ENCODE measurements around the gene ANGPTL5. TPM values are rescaled to one million over a fixed set of nuclear protein-coding genes. Genes with fewer than 3 reads are reported as not detected.
A peak's percentile ranks its signal among the peaks of the same experiment; 100 is the strongest.

ANGPTL5 gene
- total RNA-seq, 1 donor from 2014 or later = 2.4 TPM

DNA sequence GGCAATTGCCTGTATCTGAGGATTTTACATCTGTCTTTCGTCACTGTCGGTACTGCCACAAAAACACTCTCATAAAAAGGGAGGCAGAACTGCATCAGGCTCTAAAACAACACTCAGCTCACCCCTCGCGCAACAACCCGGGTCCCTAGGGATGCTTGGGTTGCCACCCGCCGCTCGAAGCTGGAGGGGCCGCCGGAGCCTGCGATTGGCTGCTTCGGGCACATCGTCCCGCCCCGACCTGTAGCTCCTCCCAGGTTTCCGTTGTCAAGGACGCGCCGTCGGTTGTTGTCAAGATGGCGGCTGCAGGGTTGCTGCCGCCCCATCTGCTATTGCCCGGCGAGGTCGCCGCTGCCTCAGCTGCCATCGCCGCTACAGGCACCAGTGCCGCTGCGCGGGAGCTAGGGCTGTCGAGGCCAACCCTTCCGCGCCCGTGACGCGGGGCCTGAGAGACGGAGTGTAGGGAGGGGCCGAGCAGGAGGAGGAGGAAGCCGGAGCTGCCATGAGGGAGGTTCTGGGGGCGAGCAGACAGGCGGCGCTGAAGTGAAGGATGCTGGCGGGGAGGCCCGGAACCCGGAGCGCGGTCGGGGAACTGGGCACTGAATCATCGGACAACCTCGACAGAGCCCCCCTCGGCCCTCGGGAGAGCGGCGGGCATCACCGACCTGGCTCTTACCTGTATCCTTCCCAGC, 1.4 kb downstream of the ANGPTL5 start, which contains the start of gene CEP126:
Gene CEP126, plus strand, starts transcription at position 273 of the 689 bp plus-strand sequence. Its CDS starts 275 bp downstream, at position 548.
- Mint-ChIP-seq H3K27ac (ENCODE audit: unreplicated experiment) (peak within 1 kb of the TSS; percentile 97), H3K27me3 (ENCODE audit: unreplicated experiment) (no peaks in the 10 kb centered on the region), H3K36me3 (ENCODE audit: unreplicated experiment) (no peaks in the 10 kb centered on the region), H3K4me1 (ENCODE audit: unreplicated experiment) (peaks cover 54% of the 10 kb centered on the region), H3K9me3 (ENCODE audit: unreplicated experiment) (peaks cover 3% of the 10 kb centered on the region), H3K4me3 (ENCODE audit: unreplicated experiment) (peak within 1 kb of the TSS; percentile 93)
- DNase-seq (ENCODE audit: extremely low spot score, unreplicated experiment) = peak; percentile 99
- TF ChIP-seq, protein P1, sequence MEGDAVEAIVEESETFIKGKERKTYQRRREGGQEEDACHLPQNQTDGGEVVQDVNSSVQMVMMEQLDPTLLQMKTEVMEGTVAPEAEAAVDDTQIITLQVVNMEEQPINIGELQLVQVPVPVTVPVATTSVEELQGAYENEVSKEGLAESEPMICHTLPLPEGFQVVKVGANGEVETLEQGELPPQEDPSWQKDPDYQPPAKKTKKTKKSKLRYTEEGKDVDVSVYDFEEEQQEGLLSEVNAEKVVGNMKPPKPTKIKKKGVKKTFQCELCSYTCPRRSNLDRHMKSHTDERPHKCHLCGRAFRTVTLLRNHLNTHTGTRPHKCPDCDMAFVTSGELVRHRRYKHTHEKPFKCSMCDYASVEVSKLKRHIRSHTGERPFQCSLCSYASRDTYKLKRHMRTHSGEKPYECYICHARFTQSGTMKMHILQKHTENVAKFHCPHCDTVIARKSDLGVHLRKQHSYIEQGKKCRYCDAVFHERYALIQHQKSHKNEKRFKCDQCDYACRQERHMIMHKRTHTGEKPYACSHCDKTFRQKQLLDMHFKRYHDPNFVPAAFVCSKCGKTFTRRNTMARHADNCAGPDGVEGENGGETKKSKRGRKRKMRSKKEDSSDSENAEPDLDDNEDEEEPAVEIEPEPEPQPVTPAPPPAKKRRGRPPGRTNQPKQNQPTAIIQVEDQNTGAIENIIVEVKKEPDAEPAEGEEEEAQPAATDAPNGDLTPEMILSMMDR (IDR thresholded peaks at IDR 0.05) = peak; percentile 65

GRCh38 chr11:101914341-101914737, 2.0 kb downstream of the ANGPTL5 start:
- Mint-ChIP-seq H3K4me3 (ENCODE audit: unreplicated experiment) (peak overlapping the region; percentile 93), H3K36me3 (ENCODE audit: unreplicated experiment) (no peaks in the 10 kb centered on the region), H3K27ac (ENCODE audit: unreplicated experiment) (peak overlapping the region; percentile 97), H3K4me1 (ENCODE audit: unreplicated experiment) (peaks cover 56% of the 10 kb centered on the region), H3K27me3 (ENCODE audit: unreplicated experiment) (no peaks in the 10 kb centered on the region), H3K9me3 (ENCODE audit: unreplicated experiment) (peaks cover 3% of the 10 kb centered on the region)
- no peak for DNase-seq (ENCODE audit: extremely low spot score, unreplicated experiment)
- TF ChIP-seq, protein P1 (IDR thresholded peaks at IDR 0.05) = no peak

DNA sequence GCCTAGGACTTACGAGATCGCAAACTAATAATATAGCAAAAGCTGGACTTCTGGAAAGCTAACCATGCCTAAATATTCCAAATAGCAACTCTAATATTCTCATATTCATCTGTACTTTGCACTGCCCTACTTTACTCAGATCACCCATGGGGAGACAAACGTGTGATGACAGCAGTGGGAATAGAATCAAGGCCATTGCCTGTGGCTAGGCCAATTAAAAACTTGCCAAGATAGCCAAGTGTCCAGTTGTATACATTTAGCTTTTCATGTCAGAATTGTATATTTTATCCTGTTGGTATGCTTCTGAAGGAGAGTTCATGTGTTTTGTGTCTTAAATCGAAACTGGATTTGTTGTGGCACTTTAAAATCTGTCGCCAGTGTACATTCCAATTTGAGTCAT, 2.7 kb downstream of the ANGPTL5 start:
- no peaks in the 10 kb centered on the region for H3K36me3 Mint-ChIP-seq (ENCODE audit: unreplicated experiment)
- no peaks in the 10 kb centered on the region for H3K27me3 Mint-ChIP-seq (ENCODE audit: unreplicated experiment)
- H3K4me1 Mint-ChIP-seq (ENCODE audit: unreplicated experiment) = peaks cover 62% of the 10 kb centered on the region
- TF ChIP-seq, protein P1 (IDR thresholded peaks at IDR 0.05) = no peak
- peak overlapping the region; percentile 93 for H3K4me3 Mint-ChIP-seq (ENCODE audit: unreplicated experiment)
- no peak for DNase-seq (ENCODE audit: extremely low spot score, unreplicated experiment)
- H3K9me3 Mint-ChIP-seq (ENCODE audit: unreplicated experiment) = peaks cover 7% of the 10 kb centered on the region
- peak overlapping the region; percentile 97 for H3K27ac Mint-ChIP-seq (ENCODE audit: unreplicated experiment)

- H3K36me3 Mint-ChIP-seq (ENCODE audit: unreplicated experiment) = no peaks in the 10 kb centered on the region
- no peak for DNase-seq (ENCODE audit: extremely low spot score, unreplicated experiment)
- H3K27me3 Mint-ChIP-seq (ENCODE audit: unreplicated experiment) = no peaks in the 10 kb centered on the region
- peak overlapping the region; percentile 16 for H3K27ac Mint-ChIP-seq (ENCODE audit: unreplicated experiment)
- H3K9me3 Mint-ChIP-seq (ENCODE audit: unreplicated experiment) = peaks cover 7% of the 10 kb centered on the region
- TF ChIP-seq, protein P1 (IDR thresholded peaks at IDR 0.05) = no peak
- no peak overlapping the region for H3K4me3 Mint-ChIP-seq (ENCODE audit: unreplicated experiment)
- peaks cover 66% of the 10 kb centered on the region for H3K4me1 Mint-ChIP-seq (ENCODE audit: unreplicated experiment)
These were observed 3.5 kb downstream of the ANGPTL5 start for GRCh38 chr11:101912823-101913284.

DNA sequence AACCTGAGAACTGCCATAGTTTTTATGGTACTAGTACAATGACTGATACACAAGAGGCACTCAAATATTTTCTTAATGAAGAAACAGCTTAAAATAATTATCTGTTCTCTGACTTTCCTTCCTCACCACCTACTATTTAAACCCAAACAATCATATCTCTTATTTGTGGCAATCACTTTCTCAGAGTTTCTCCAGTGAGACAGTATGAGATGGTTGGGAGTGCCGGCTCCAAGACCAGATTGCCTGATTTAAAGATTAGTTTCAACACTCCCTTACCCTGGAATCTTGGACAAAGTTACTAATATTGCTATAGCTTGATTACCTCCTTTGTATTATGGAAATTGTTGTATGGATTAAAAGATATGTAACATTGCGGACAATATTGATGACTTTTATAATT, 7.2 kb downstream of the ANGPTL5 start:
- Mint-ChIP-seq H3K36me3 (ENCODE audit: unreplicated experiment) (no peaks in the 10 kb centered on the region), H3K4me3 (ENCODE audit: unreplicated experiment) (no peak overlapping the region), H3K27ac (ENCODE audit: unreplicated experiment) (peak overlapping the region; percentile 69), H3K27me3 (ENCODE audit: unreplicated experiment) (peaks cover 5% of the 10 kb centered on the region), H3K9me3 (ENCODE audit: unreplicated experiment) (peaks cover 7% of the 10 kb centered on the region), H3K4me1 (ENCODE audit: unreplicated experiment) (peaks cover 49% of the 10 kb centered on the region)
- TF ChIP-seq, protein P1 (IDR thresholded peaks at IDR 0.05) = no peak
- DNase-seq (ENCODE audit: extremely low spot score, unreplicated experiment) = no peak
